H1 (cell line): ENCODE measurements around the gene PI4KB.

Source experiments
- CTCF ChIP-seq, 3 experiments: IDR thresholded peaks; 1 replicate in 2 of 3; 2 replicates in 1 of 3; pipeline versions ENCODE4 v1.5.1 to v1.6.1; 2011; ENCODE audit warnings: low read length in 3 of 3, mild to moderate bottlenecking in 3 of 3, inconsistent platforms in 2 of 3, low read depth in 1 of 3, moderate library complexity in 1 of 3; ENCODE audit not compliant: insufficient read depth in 1 of 3; ENCODE audit errors: control extremely low read depth in 1 of 3
- EP300 ChIP-seq, 2 experiments: IDR thresholded peaks; 1 replicate in 1 of 2; 2 replicates in 1 of 2; pipeline ENCODE4 v1.6.1; 2011 to 2012; ENCODE audit warnings: low read depth in 2 of 2, low read length in 2 of 2, mild to moderate bottlenecking in 2 of 2, borderline replicate concordance in 1 of 2, inconsistent platforms in 1 of 2, moderate library complexity in 1 of 2
- JUN ChIP-seq: IDR thresholded peaks from 2 replicates; pipeline ENCODE4 v1.6.1; 2011; ENCODE audit warnings: low read depth, mild to moderate bottlenecking, improper control_type of control experiment, low read length
- POLR2A ChIP-seq, 2 experiments: IDR thresholded peaks; 1 replicate in 1 of 2; 2 replicates in 1 of 2; pipeline ENCODE4 v1.6.1; 2011; ENCODE audit warnings: low read depth in 2 of 2, low read length in 2 of 2, mild to moderate bottlenecking in 2 of 2; ENCODE audit errors: control extremely low read depth in 1 of 2
- SP1 ChIP-seq: IDR thresholded peaks from 2 replicates; pipeline ENCODE4 v1.6.1; 2011; ENCODE audit warnings: low read depth, low read length
- SRF ChIP-seq: IDR thresholded peaks from 2 replicates; pipeline ENCODE4 v1.6.1; 2011; ENCODE audit warnings: mild to moderate bottlenecking, low read depth, low read length, moderate library complexity

GRCh38 chr1:151352021-151352718 is 25.0 kb upstream of the PI4KB start:
- TF ChIP-seq CTCF (IDR thresholded peaks at IDR 0.05; ENCODE audit: control extremely low read depth in 1 of 3, insufficient read depth in 1 of 3, low read depth in 1 of 3, low read length in 3 of 3) = no peak
- TF ChIP-seq SP1 = no peak
- no peak for TF ChIP-seq JUN
- TF ChIP-seq SRF = no peak
- no peak for TF ChIP-seq EP300 (IDR thresholded peaks at IDR 0.05; ENCODE audit: borderline replicate concordance in 1 of 2, low read depth in 2 of 2, low read length in 2 of 2)
- no peak for TF ChIP-seq POLR2A (IDR thresholded peaks at IDR 0.05; ENCODE audit: control extremely low read depth in 1 of 2, low read depth in 2 of 2, low read length in 2 of 2)
